ENCODE data around the gene PRORP. TPM values are rescaled to one million over a fixed set of nuclear protein-coding genes. Genes with fewer than 3 reads are reported as not detected.

The PRORP gene
- total and polyA plus RNA-seq, 9 of the 15 experiments (the other 6 are each of a cell fraction or from before 2014, with no cell fraction given): 21.9 to 48.7 (median 36.5) TPM

DNA sequence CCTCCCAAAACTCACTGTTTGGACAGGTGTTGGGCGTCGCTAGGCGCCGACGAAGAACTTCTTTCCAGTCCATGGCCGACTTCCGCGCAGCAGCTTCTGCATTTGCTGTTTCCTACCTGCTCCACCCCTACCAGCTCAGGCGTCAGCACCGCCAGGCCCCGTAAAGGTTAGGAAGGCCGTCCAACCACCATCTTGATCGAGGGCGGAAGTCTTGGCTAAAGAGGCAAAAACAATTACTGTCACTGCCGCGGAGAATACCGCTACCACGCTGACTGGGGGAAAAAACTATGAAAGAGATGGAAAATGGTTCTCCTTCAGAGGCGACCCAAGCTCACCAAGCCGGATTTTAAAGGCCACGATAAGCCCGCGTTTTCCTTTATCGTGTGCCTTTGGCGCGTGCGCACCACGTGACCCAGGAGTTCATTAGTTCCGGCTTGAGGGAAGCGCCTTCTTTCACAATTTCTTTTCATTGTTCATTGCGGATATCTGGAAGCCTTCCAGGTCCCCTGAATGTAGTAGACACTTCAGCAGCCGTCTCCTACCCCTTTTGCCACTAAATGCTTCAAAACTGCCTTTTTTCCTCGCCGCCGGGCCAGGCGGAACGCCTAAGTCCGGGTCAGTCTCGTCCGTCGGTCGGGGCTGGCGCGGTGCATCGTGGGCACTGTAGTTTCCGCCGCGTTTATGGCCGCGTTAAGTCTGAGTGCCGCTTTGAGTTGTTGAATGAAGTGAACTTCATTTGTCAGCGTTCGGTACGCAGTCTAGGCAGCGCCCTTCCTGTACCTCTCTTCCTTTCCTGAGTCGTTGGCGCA, at the start of gene PRORP, which contains the start of gene PPP2R3C (continued):
- TF ChIP-seq JUN (IDR thresholded peaks at IDR 0.05; ENCODE audit: borderline replicate concordance, low read depth, low read length): no peak
- peak; percentile 59; the same call in 1 of the 2 replicates for TF ChIP-seq JUN (CRISPR knock-in tag; IDR thresholded peaks at IDR 0.05; ENCODE audit: borderline replicate concordance)
- no peak for TF ChIP-seq HNRNPUL1 (IDR thresholded peaks at IDR 0.05; ENCODE audit: low read length)
- no peak for TF ChIP-seq ZNF586 (CRISPR knock-in tag; conservative IDR thresholded peaks at IDR 0.05)
- TF ChIP-seq KAT8 (IDR thresholded peaks at IDR 0.05; ENCODE audit: low read depth): no peak
- no peak for TF ChIP-seq PRPF4 (IDR thresholded peaks at IDR 0.05; ENCODE audit: insufficient read depth, low read depth, low read length, poor library complexity, severe bottlenecking)
- TF ChIP-seq, protein P1, sequence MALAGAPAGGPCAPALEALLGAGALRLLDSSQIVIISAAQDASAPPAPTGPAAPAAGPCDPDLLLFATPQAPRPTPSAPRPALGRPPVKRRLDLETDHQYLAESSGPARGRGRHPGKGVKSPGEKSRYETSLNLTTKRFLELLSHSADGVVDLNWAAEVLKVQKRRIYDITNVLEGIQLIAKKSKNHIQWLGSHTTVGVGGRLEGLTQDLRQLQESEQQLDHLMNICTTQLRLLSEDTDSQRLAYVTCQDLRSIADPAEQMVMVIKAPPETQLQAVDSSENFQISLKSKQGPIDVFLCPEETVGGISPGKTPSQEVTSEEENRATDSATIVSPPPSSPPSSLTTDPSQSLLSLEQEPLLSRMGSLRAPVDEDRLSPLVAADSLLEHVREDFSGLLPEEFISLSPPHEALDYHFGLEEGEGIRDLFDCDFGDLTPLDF (CRISPR knock-in tag; IDR thresholded peaks at IDR 0.05): peak; percentile 78; the same call in 1 of the 2 replicates
- peak; percentile 96 for TF ChIP-seq L3MBTL2 (IDR thresholded peaks at IDR 0.05)
- TF ChIP-seq ZNF431 (CRISPR knock-in tag; IDR thresholded peaks at IDR 0.05): peak; percentile 79
- no peak for TF ChIP-seq ZNF79 (CRISPR knock-in tag; IDR thresholded peaks at IDR 0.05; ENCODE audit: low read depth)
- TF ChIP-seq ZNF583 (CRISPR knock-in tag; IDR thresholded peaks at IDR 0.05): no peak
- no peak for TF ChIP-seq HDAC6 (IDR thresholded peaks at IDR 0.05; ENCODE audit: low read depth, low read length)
- TF ChIP-seq, protein P2, sequence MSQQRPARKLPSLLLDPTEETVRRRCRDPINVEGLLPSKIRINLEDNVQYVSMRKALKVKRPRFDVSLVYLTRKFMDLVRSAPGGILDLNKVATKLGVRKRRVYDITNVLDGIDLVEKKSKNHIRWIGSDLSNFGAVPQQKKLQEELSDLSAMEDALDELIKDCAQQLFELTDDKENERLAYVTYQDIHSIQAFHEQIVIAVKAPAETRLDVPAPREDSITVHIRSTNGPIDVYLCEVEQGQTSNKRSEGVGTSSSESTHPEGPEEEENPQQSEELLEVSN (IDR thresholded peaks at IDR 0.05; ENCODE audit: borderline replicate concordance in 1 of 2, extremely low read depth in 1 of 2, insufficient read depth in 1 of 2, insufficient read length in 1 of 2, low read depth in 1 of 2, low read length in 1 of 2, poor library complexity in 1 of 2, severe bottlenecking in 1 of 2): peak; percentile 87 to 96
- TF ChIP-seq, protein P3, sequence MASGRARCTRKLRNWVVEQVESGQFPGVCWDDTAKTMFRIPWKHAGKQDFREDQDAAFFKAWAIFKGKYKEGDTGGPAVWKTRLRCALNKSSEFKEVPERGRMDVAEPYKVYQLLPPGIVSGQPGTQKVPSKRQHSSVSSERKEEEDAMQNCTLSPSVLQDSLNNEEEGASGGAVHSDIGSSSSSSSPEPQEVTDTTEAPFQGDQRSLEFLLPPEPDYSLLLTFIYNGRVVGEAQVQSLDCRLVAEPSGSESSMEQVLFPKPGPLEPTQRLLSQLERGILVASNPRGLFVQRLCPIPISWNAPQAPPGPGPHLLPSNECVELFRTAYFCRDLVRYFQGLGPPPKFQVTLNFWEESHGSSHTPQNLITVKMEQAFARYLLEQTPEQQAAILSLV (tag; IDR thresholded peaks at IDR 0.05): 0 out of 2 replicates have a peak, but pooled peaks have one; percentile 2
- TF ChIP-seq SPI1 (IDR thresholded peaks at IDR 0.05; ENCODE audit: borderline replicate concordance, low read depth, low read length): peak; percentile 50
- no peak for TF ChIP-seq POLR3A (IDR thresholded peaks at IDR 0.05; ENCODE audit: borderline replicate concordance, extremely low read depth, insufficient read depth, insufficient read length)
- TF ChIP-seq ZNF23 (CRISPR knock-in tag; IDR thresholded peaks at IDR 0.05): no peak
